IPS DF 6.9 (cell line): ENCODE results near the gene NDUFS8.

ENCODE experiments used
- DNase-seq: peaks from one replicate; pipeline ENCODE4 v3.0.0-alpha.2; 2013; ENCODE audit warnings: low read depth, low spot score
- H3K27ac ChIP-seq: one replicate; pipeline ENCODE4 v1.5.1; 2013; ENCODE audit warnings: low read length, control low read depth
- H3K27me3 ChIP-seq: 2 replicates; pipeline ENCODE4 v1.6.1; 2013; ENCODE audit warnings: mild to moderate bottlenecking, low read length; ENCODE audit not compliant: control insufficient read depth, insufficient read depth
- H3K36me3 ChIP-seq: 2 replicates; pipeline ENCODE4 v1.6.1; 2013; ENCODE audit warnings: low read length; ENCODE audit not compliant: control insufficient read depth, insufficient read depth
- H3K4me1 ChIP-seq: 2 replicates; pipeline ENCODE4 v1.6.1; 2013; ENCODE audit warnings: low read length; ENCODE audit not compliant: control insufficient read depth, insufficient read depth
- H3K4me3 ChIP-seq: 2 replicates; pipeline ENCODE4 v1.5.1; 2013; ENCODE audit warnings: mild to moderate bottlenecking, low read length
- H3K9me3 ChIP-seq: 2 replicates; pipeline ENCODE4 v1.6.1; 2013; ENCODE audit warnings: low read length, inconsistent platforms; ENCODE audit not compliant: control insufficient read depth, insufficient read depth
- WGBS: extraction: QIAGEN DNeasy Blood & Tissue Kit; methylation state at CpG from one replicate; pipeline ENCODE4 v1.1.7; 2013; ENCODE audit warnings: mixed read lengths, missing lambda C conversion rate; ENCODE audit not compliant: insufficient read length, insufficient coverage; 5-methylcytosine and 5-hydroxymethylcytosine counted together

NDUFS8 gene

DNA sequence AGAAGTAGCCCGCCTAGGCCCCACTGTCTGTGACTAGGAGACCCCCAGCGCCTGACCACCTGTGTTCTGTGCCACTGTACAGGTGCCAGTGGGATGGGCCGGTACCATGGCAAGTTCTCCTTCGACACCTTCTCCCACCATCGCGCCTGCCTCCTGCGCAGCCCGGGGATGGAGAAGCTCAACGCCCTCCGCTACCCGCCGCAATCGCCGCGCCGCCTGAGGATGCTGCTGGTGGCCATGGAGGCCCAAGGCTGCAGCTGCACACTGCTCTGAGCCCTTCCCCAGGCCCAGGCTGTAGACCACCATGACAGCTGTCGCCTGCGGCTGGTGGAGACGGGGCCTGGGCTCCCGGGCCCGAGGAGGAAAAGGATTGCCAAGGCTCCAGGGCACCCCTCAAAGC, 2.8 kb upstream of the NDUFS8 start:
- no peaks in the 10 kb centered on the region; the same call in 1 of the 2 replicates for H3K4me1 ChIP-seq
- no peak overlapping the region for H3K4me3 ChIP-seq
- no peak overlapping the region for H3K27ac ChIP-seq
- no peak for DNase-seq
- H3K36me3 ChIP-seq, result peaks cover 7% of the 10 kb centered on the region; the same call in 1 of the 2 replicates
- H3K9me3 ChIP-seq, result no peaks in the 10 kb centered on the region
- no CpG with 5 or more reads among the region's 21 CpGs for WGBS
- H3K27me3 ChIP-seq, result no peaks in the 10 kb centered on the region

GRCh38 chr11:68028802-68029545, 1.5 kb upstream of the NDUFS8 start:
- Histone ChIP-seq H3K4me1 (no peaks in the 10 kb centered on the region; the same call in 1 of the 2 replicates), H3K4me3 (no peak overlapping the region), H3K27me3 (no peaks in the 10 kb centered on the region), H3K36me3 (peaks cover 20% of the 10 kb centered on the region), H3K27ac (no peak overlapping the region), H3K9me3 (no peaks in the 10 kb centered on the region)
- DNase-seq, result no peak
- WGBS, result no CpG with 5 or more reads among the region's 12 CpGs

DNA sequence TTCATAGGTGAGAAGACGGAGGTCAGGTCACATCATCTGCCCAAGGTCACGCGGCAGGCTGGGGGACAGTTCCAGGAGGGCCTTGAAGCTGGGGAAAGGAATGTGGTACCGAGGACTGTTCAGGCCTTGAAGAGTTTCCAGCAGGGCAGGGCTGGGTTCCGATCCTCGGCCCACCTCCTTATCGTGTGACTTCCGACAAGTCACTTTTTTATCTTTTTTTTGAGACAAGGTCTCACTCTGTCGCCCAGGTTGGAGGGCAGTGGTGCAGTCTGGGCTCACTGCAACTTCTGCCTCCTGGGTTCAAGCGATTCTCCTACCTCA, 623 bp downstream of the NDUFS8 start:
- peak overlapping the region; percentile 92; the same call in 1 of the 2 replicates for H3K4me3 ChIP-seq
- H3K36me3 ChIP-seq, result peaks cover 23% of the 10 kb centered on the region
- H3K27ac ChIP-seq, result no peak overlapping the region
- no peaks in the 10 kb centered on the region; the same call in 1 of the 2 replicates for H3K4me1 ChIP-seq
- no peaks in the 10 kb centered on the region for H3K9me3 ChIP-seq
- DNase-seq, result no peak
- no peaks in the 10 kb centered on the region for H3K27me3 ChIP-seq
- WGBS, result no CpG with 5 or more reads among the region's 10 CpGs

GRCh38 chr11:68032003-68032402, 1.5 kb downstream of the NDUFS8 start:
- Histone ChIP-seq H3K4me3 (no peak overlapping the region), H3K36me3 (peaks cover 26% of the 10 kb centered on the region), H3K27me3 (no peaks in the 10 kb centered on the region), H3K9me3 (no peaks in the 10 kb centered on the region), H3K4me1 (no peaks in the 10 kb centered on the region; the same call in 1 of the 2 replicates), H3K27ac (no peak overlapping the region)
- DNase-seq, result no peak
- no CpG with 5 or more reads among the region's 9 CpGs for WGBS

DNA sequence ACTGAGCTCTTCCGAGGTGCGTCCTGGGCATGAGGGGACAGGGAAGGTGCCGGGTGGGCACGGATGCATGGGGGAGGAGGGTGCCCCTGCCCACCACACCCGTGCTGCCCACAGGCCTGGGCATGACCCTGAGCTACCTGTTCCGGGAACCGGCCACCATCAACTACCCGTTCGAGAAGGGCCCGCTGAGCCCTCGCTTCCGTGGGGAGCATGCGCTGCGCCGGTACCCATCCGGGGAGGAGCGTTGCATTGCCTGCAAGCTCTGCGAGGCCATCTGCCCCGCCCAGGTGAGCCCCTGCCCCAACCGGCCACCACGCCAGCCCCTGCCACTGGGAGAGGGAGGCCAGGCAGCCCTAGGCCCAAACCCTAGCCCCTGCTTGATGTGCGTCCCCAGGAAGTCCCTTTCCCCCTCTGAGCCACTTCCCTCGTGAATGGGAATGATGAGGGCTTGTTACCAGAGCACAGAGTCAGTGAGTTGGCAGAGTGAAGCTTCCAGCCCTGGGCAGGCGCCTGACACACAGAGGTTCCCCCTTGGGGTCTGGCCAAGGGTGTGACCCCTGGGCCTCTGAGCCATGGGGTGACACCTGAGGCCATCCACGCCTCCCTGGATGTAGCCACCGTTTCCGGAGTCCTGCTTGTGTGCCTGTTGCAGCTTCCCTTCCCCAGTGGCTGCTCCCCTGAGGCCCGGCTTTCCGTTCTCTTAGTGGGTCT, 2.7 kb downstream of the NDUFS8 start:
- no CpG with 5 or more reads among the region's 29 CpGs for WGBS
- Histone ChIP-seq H3K4me1 (peaks cover 2% of the 10 kb centered on the region), H3K36me3 (peaks cover 26% of the 10 kb centered on the region), H3K4me3 (no peak overlapping the region), H3K9me3 (no peaks in the 10 kb centered on the region), H3K27me3 (no peaks in the 10 kb centered on the region), H3K27ac (no peak overlapping the region)
- no peak for DNase-seq

DNA sequence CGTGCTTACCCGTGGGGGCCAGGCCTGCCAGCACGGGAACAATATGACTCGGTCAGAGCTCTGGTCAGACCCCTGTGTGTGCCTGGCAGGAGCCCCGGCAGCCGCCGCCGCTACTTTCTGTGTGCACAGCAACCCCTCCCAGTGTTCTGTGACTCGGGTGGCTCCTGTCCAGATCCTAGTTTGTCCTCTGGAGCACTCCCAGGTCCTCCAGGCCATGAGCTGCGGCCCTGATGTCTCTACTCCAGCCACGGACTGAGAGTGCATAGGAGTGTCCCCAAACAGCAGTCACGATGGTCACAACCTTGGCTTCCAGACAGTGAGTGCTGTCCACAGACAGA, 3.2 kb downstream of the NDUFS8 start:
- Histone ChIP-seq H3K4me1 (peaks cover 3% of the 10 kb centered on the region), H3K9me3 (no peaks in the 10 kb centered on the region), H3K27me3 (no peaks in the 10 kb centered on the region), H3K36me3 (peaks cover 26% of the 10 kb centered on the region), H3K4me3 (no peak overlapping the region), H3K27ac (no peak overlapping the region)
- no CpG with 5 or more reads among the region's 12 CpGs for WGBS
- no peak for DNase-seq

DNA sequence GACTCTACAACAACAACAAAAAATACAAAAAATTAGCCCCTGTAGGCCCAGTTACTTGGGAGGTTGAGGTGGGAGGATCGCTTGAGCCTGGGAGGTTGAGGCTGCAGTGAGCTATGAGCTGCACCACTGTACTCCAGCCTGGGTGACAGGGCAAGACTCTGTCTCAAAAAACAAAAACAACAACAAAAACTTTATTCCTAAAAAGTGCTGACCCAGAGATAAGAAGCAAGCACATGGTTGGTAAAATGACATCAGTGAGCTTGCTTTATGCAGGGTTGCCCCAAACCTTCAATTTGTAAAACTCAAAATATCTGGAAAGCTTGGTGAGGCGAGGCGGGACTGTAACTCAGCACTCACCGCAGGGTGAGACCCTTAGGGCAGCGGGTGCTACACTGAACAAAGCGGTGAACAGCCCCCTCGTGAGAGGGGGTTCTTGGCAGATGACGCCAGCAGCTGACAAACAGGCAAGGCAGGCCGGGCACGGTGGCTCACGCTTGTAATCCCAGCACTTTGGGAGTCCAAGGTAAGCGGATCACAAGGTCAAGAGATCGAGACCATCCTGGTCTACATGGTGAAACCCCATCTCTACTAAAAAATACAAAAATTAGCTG, 4.9 kb downstream of the NDUFS8 start:
- H3K9me3 ChIP-seq, result no peaks in the 10 kb centered on the region
- no peak overlapping the region for H3K27ac ChIP-seq
- no peak overlapping the region for H3K4me3 ChIP-seq
- peaks cover 5% of the 10 kb centered on the region for H3K4me1 ChIP-seq
- DNase-seq, result no peak
- peaks cover 26% of the 10 kb centered on the region for H3K36me3 ChIP-seq
- WGBS, result no CpG with 5 or more reads among the region's 13 CpGs
- no peaks in the 10 kb centered on the region for H3K27me3 ChIP-seq

DNA sequence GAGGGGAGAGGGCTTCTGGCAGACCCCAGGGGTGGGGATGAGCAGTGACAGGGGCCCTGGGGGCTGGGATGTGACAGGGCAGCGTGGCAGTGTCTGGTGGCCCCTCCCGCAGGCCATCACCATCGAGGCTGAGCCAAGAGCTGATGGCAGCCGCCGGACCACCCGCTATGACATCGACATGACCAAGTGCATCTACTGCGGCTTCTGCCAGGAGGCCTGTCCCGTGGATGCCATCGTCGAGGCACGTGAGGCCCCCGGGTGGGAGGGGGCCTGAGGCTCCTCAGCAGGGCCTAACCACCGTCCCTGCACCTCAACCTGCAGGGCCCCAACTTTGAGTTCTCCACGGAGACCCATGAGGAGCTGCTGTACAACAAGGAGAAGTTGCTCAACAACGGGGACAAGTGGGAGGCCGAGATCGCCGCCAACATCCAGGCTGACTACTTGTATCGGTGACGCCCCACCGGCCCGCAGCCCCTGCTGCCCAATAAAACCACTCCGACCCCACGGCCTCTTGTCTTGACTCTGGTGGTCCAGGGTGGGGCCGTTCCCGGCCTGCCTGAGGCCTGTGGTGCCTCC, 5.7 kb downstream of the NDUFS8 start:
- no peaks in the 10 kb centered on the region for H3K9me3 ChIP-seq
- H3K36me3 ChIP-seq, result peaks cover 26% of the 10 kb centered on the region
- peaks cover 7% of the 10 kb centered on the region for H3K4me1 ChIP-seq
- no peak for DNase-seq
- WGBS, result no CpG with 5 or more reads among the region's 27 CpGs
- no peaks in the 10 kb centered on the region for H3K27me3 ChIP-seq
- no peak overlapping the region for H3K4me3 ChIP-seq
- no peak overlapping the region for H3K27ac ChIP-seq

DNA sequence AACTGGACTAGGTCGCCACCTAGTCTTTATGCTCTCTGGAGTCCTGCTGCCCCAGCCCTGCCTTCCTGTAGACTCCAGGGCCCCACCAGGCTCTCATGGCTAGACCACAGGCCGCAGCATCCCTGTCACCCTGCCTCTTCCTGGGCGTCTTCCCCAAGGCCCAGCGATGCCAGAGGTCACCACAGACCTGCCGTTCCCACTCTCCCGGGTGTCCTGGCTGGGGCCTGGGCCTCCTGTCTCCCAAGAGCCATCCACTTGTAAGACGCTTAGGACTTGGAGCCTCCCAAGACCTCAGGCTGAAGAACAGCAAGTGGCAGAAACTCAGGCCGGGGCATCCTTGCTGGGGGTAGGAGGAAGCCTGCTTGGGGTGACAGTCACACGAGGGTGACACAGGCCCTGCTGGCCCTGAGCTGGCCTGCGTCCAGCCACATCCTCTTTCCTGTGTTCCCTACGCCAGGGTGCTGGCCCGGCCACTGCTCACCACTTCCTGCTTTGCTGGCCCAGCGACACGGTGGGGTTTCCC, 6.3 kb downstream of the NDUFS8 start:
- no CpG with 5 or more reads among the region's 14 CpGs for WGBS
- H3K36me3 ChIP-seq, result peaks cover 26% of the 10 kb centered on the region
- DNase-seq, result no peak

DNA sequence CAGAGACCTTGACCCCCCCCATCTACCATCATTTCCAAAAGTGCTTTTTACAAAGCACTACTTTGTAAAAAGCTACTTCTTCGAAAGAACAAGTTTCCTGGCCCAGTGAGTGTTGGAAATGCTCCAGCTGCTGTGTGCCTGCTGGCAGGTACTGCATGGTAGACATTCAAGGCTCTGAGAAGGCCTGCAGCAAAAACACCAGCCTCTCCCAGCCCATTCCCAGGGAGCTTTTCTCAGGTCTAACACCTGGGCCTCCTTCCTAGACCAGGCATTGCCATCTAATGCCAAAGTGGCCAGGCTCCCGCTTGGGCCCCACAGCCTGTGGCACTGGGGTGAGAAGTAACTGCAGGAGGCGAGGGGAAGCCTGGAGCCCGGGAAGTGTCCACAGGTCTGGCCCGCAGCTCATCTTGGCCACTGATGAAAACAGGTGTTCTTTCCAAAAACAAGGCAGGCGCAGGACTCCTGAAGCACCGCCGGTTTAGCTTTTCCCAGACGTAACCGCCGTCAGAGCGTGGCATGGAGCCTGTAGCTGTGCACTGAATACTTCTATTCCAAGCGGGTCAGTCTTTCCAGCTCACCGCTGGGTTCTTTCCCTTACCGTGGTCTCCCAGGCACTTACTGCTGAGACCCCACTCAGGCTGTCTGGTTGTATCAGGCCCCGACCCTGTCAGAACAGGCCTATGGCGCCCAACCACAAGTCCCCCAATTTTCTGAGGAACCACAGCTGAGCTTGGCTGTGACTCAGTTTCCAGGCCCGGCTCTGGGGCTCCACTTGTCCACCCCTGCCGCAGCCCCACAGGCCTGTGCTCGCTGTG, 7.1 kb downstream of the NDUFS8 start:
- DNase-seq, result no peak
- no peak overlapping the region for H3K4me3 ChIP-seq
- no peaks in the 10 kb centered on the region for H3K27me3 ChIP-seq
- no peak overlapping the region for H3K27ac ChIP-seq
- no peaks in the 10 kb centered on the region for H3K9me3 ChIP-seq
- no CpG with 5 or more reads among the region's 20 CpGs for WGBS
- H3K4me1 ChIP-seq, result peaks cover 7% of the 10 kb centered on the region
- peaks cover 19% of the 10 kb centered on the region for H3K36me3 ChIP-seq

More for the DNA sequence above, 6.3 kb downstream of the NDUFS8 start:
- Histone ChIP-seq H3K27me3 (no peaks in the 10 kb centered on the region), H3K27ac (no peak overlapping the region), H3K4me1 (peaks cover 7% of the 10 kb centered on the region), H3K4me3 (no peak overlapping the region), H3K9me3 (no peaks in the 10 kb centered on the region)
